HepG2 (cell line): Measurements from ENCODE around the gene HID1. TPM values are rescaled to one million over a fixed set of nuclear protein-coding genes. Genes with fewer than 3 reads are reported as not detected.
A peak's percentile ranks its signal among the peaks of the same experiment; 100 is the strongest.

Experiments
- ATAC-seq: fragments of 200-7000 bp; cut with Tn5 transposase; 3 replicates; pipeline ENCODE4 v1.9.1; 2020; ENCODE audit warnings: mild to moderate bottlenecking, moderate library complexity
- BruUV-seq: library from RNA; stranded (reverse); fragments of 400-500 nt; replicated peaks from 2 replicates; lab custom pipeline; 2021; lab: Mats Ljungman, UMichigan
- CTCF ChIA-PET: fragments of 300-600 bp; formaldehyde crosslinking; extraction: SDS; loops from one replicate; lab custom pipeline; 2021; ENCODE audit warnings: low total read pairs, inconsistent platforms, low intra/inter-chr PET ratio; lab: Yijun Ruan, JAX
- POLR2A ChIA-PET: fragments of 350-600 bp; sonication (Branson Sonifier 250); formaldehyde crosslinking; loops from one replicate; lab custom pipeline; 2020; ENCODE audit warnings: antibody characterized with exemption, inconsistent platforms; lab: Yijun Ruan, JAX
- DNase-seq: peaks from one replicate; pipeline ENCODE4 v3.0.0-alpha.2; 2015; ENCODE audit warnings: low spot score
- FAIRE-seq: peaks from 3 replicates; lab custom pipeline; 2011; peaks lifted over from hg19 to GRCh38; lab: Jason Lieb, UNC
- H2AFZ ChIP-seq: one replicate; pipeline ENCODE4 v1.6.1; 2011; ENCODE audit warnings: low read length, inconsistent platforms
- H3K27ac ChIP-seq: fragments of 300-600 bp; 3 replicates; pipeline ENCODE4 v1.8.0; 2011; ENCODE audit warnings: mixed run types, mild to moderate bottlenecking, mixed read lengths, low read length, inconsistent platforms; ENCODE audit not compliant: insufficient read depth; ENCODE audit errors: extremely low read length
- H3K27me3 ChIP-seq, 2 experiments: fragments of 200-600 bp in 1 of 2; 2 replicates in 1 of 2; 3 replicates in 1 of 2; pipeline versions ENCODE4 v1.6.0 to v1.8.0; 2011; ENCODE audit warnings: low read length in 2 of 2, mild to moderate bottlenecking in 2 of 2, moderate library complexity in 2 of 2, inconsistent platforms in 1 of 2; ENCODE audit not compliant: insufficient read depth in 2 of 2, control insufficient read depth in 1 of 2
- H3K36me3 ChIP-seq, 2 experiments: fragments of 200-600 bp in 1 of 2; replicated peaks in 1 of 2; 2 replicates in 1 of 2; 3 replicates in 1 of 2; pipeline versions ENCODE4 v1.5.1 to v1.8.0; 2011; ENCODE audit warnings: low read length in 2 of 2, inconsistent platforms in 1 of 2; ENCODE audit not compliant: insufficient read depth in 2 of 2, control insufficient read depth in 1 of 2
- H3K4me1 ChIP-seq: 2 replicates; pipeline ENCODE4 v1.5.1; 2012; ENCODE audit warnings: low read length, inconsistent platforms; ENCODE audit not compliant: insufficient read depth
- H3K4me2 ChIP-seq: 2 replicates; pipeline ENCODE4 v1.6.0; 2011; ENCODE audit warnings: low read depth, low read length, inconsistent platforms
- H3K4me3 ChIP-seq, 3 experiments: fragments of 200-600 bp in 1 of 3; sonication (generic), shearing (Covaris generic) in 1 of 3; replicated peaks in 1 of 3; 2 replicates each; pipeline ENCODE4 v1.5.1; 2011 to 2016; ENCODE audit warnings: low read length in 3 of 3, inconsistent platforms in 2 of 3, low read depth in 2 of 3, mild to moderate bottlenecking in 2 of 3, control low read depth in 1 of 3, mixed read lengths in 1 of 3; ENCODE audit not compliant: insufficient read depth in 1 of 3
- H3K79me2 ChIP-seq: one replicate; pipeline ENCODE4 v1.6.1; 2011; ENCODE audit warnings: low read length, inconsistent platforms; ENCODE audit not compliant: insufficient read depth
- H3K9ac ChIP-seq: 2 replicates; pipeline ENCODE4 v1.6.0; 2011; ENCODE audit warnings: mild to moderate bottlenecking, low read depth, low read length, inconsistent platforms; ENCODE audit not compliant: insufficient read depth
- H3K9me3 ChIP-seq: 2 replicates; pipeline ENCODE4 v1.5.1; 2012; ENCODE audit warnings: mild to moderate bottlenecking, low read length
- H4K20me1 ChIP-seq: 2 replicates; pipeline ENCODE4 v1.6.0; 2011; ENCODE audit warnings: inconsistent platforms, mild to moderate bottlenecking, low read length, moderate library complexity; ENCODE audit not compliant: insufficient read depth
- DMTF1 ChIP-seq: sonication (generic); formaldehyde crosslinking; IDR thresholded peaks from 2 replicates; pipeline ENCODE4 v1.4.0; 2020; ENCODE audit warnings: mild to moderate bottlenecking, missing genetic modification reagents
- EHMT2 ChIP-seq: fragments of 200-600 bp; sonication (generic); IDR thresholded peaks from 2 replicates; pipeline ENCODE4 v1.7.0; 2017; ENCODE audit warnings: antibody characterized with exemption, low read depth, low read length, borderline replicate concordance
- EZH2 ChIP-seq: conservative IDR thresholded peaks from 2 replicates; pipeline ENCODE4 v1.6.1; 2012; ENCODE audit warnings: mild to moderate bottlenecking, low read depth, low read length, moderate library complexity
- IKZF1 ChIP-seq: fragments of 450-650 bp; IDR thresholded peaks from 2 replicates; pipeline ENCODE4 v1.7.1; 2016
- MIER2 ChIP-seq: IDR thresholded peaks from 2 replicates; pipeline ENCODE4 v1.6.1; 2016; ENCODE audit warnings: missing biosample characterization, missing genetic modification reagents
- REST ChIP-seq, 2 experiments: IDR thresholded peaks; 2 replicates each; pipeline ENCODE4 v1.6.1; 2011 to 2012; ENCODE audit warnings: low read length in 2 of 2, borderline replicate concordance in 1 of 2, low read depth in 1 of 2, mild to moderate bottlenecking in 1 of 2, moderate library complexity in 1 of 2
- RFX3 ChIP-seq: IDR thresholded peaks from 2 replicates; pipeline ENCODE4 v1.6.1; 2016; ENCODE audit warnings: missing biosample characterization, missing genetic modification reagents
- ZNF335 ChIP-seq: sonication (generic); formaldehyde crosslinking; IDR thresholded peaks from 2 replicates; pipeline ENCODE4 v1.4.0; 2020; ENCODE audit warnings: missing genetic modification reagents
- ZNF543 ChIP-seq: sonication (generic); formaldehyde crosslinking; IDR thresholded peaks from 2 replicates; pipeline ENCODE4 v1.4.0; 2020; ENCODE audit warnings: mild to moderate bottlenecking, missing genetic modification reagents
- ZNF775 ChIP-seq: sonication (generic); formaldehyde crosslinking; IDR thresholded peaks from 2 replicates; pipeline ENCODE4 v1.4.0; 2020; ENCODE audit warnings: missing genetic modification reagents, mild to moderate bottlenecking, moderate library complexity, borderline replicate concordance
- WGBS: methylation state at CpG from one replicate; pipeline ENCODE4 v1.1.6; 2017; ENCODE audit warnings: low lambda C conversion rate; 5-methylcytosine and 5-hydroxymethylcytosine counted together
- in situ Hi-C: cut with HindIII; loops from 2 replicates; pipeline ENCODE4 v1.10.0; 2017; ENCODE audit warnings: low pct_unique_long_range_greater_than_20kb; ENCODE audit not compliant: extremely low pct_ligation_motif_present
- intact Hi-C: fragments of 100-400 bp; cut with micrococcal nuclease; formaldehyde crosslinking; loops from one replicate; pipeline ENCODE4 v1.10.0; 2022; ENCODE audit not compliant: unreplicated experiment
- polyA plus RNA-seq, 8 experiments: library from polyadenylated mRNA; depleted of rRNA in 3 of 8; stranded (reverse) in 7 of 8; unstranded in 1 of 8; fragments of >200 nt; fragmentation: Illumina TruSeq in 4 of 8; extraction: Trizol in 4 of 8; gene quantifications; 2 replicates each; pipeline versions ENCODE4 v1.2.1 to v1.2.3, GENCODE V29; 2011 to 2016; ENCODE audit warnings: low read depth in 4 of 8, missing spikeins in 1 of 8, mixed read lengths in 1 of 8; ENCODE audit not compliant: insufficient read depth in 1 of 8
- total RNA-seq, 5 experiments: library from RNA; depleted of rRNA; stranded (reverse); fragments of >200 nt; fragmentation: Illumina TruSeq; extraction: Trizol; gene quantifications; 2 replicates each; pipeline ENCODE4 v1.2.3, GENCODE V29; 2016; ENCODE audit warnings: low read depth in 1 of 5

The HID1 gene
- total and polyA plus RNA-seq, 2 of the 13 experiments (the other 11 are each of a cell fraction or from before 2014, with no cell fraction given) = 2.1 to 10.6 TPM

GRCh38 chr17:74938194-74938950 lies 34.2 kb downstream of the HID1 start (continued):
- TF ChIP-seq DMTF1 (no peak), ZNF775 (CRISPR knock-in tag) (no peak), RFX3 (CRISPR knock-in tag) (no peak), ZNF335 (CRISPR knock-in tag) (no peak), ZNF543 (CRISPR knock-in tag) (no peak)

- H4K20me1 ChIP-seq = no peaks in the 10 kb centered on the region
- POLR2A ChIA-PET = no interaction called here
These were observed 35.2 kb downstream of the HID1 start for GRCh38 chr17:74937064-74938051.

More at GRCh38 chr17:74937064-74938051, 35.2 kb downstream of the HID1 start:
- no peaks in the 10 kb centered on the region for H3K79me2 ChIP-seq
- TF ChIP-seq EZH2 (0 out of 2 replicates have a peak, but pooled peaks have one; percentile 55), REST (IDR thresholded peaks at IDR 0.05; ENCODE audit: borderline replicate concordance in 1 of 2, low read depth in 1 of 2, low read length in 2 of 2) (peak; percentile 49 to 93), EHMT2 (peak; percentile 67), MIER2 (peak; percentile 90), IKZF1 (no peak)
- TF ChIP-seq, all 625 proteins: peak for 4
- intact Hi-C loops = no loop called here
- Histone ChIP-seq H3K9ac (no peak overlapping the region), H3K4me3 (no peak overlapping the region), H3K27ac (no peak overlapping the region), H2AFZ (no peak overlapping the region), H3K27me3 (peaks cover 26 to 93% of the 10 kb centered on the region in 2 experiments), H3K4me1 (no peaks in the 10 kb centered on the region), H3K9me3 (no peaks in the 10 kb centered on the region), H3K4me2 (no peak overlapping the region), H3K36me3 (no peaks in the 10 kb centered on the region)
- in situ Hi-C loops = no loop called here
- FAIRE-seq = no peak
- no peak for ATAC-seq
- DNase-seq = no peak
- CTCF ChIA-PET = no interaction called here
- 31% methylated on average over 11 of the region's 11 CpGs for WGBS
- BruUV-seq = no TSS peak
